Measurements from ENCODE around the gene ASB5.
"Not testable (repeated sequence)": the region's sequence is repeated elsewhere in the genome, so short reads cannot be mapped to it uniquely, and the experiment has no call there.

Gene ASB5

GRCh38 chr4:176268963-176269362 lies at the start of gene ASB5:
Gene ASB5 (minus strand): TSS chr4:176269222. CDS start chr4:176269108, 114 bp downstream.
- DNase-seq = no peak

GRCh38 chr4:176313596-176314336 lies 44.7 kb upstream of the ASB5 start:
- DNase-seq = no peak

- DNase-seq = no peak
Measured at GRCh38 chr4:176309772-176310171, 40.8 kb upstream of the ASB5 start.

- no peak for DNase-seq
Measured at GRCh38 chr4:176309046-176309445, 40.0 kb upstream of the ASB5 start.

- no peak for DNase-seq
Measured at GRCh38 chr4:176308441-176308840, 39.4 kb upstream of the ASB5 start.

GRCh38 chr4:176307666-176307930 lies 38.6 kb upstream of the ASB5 start:
- no peak for DNase-seq

- DNase-seq = no peak
Measured at GRCh38 chr4:176306837-176307665, 38.0 kb upstream of the ASB5 start.

GRCh38 chr4:176303938-176304337 lies 34.9 kb upstream of the ASB5 start:
- no peak for DNase-seq

- DNase-seq = no peak
Measured at GRCh38 chr4:176302283-176303275, 33.6 kb upstream of the ASB5 start.

GRCh38 chr4:176300565-176300964 lies 31.5 kb upstream of the ASB5 start:
- no peak for DNase-seq

- DNase-seq = no peak
Measured at GRCh38 chr4:176300036-176300435, 31.0 kb upstream of the ASB5 start.

- no peak for DNase-seq
Measured at GRCh38 chr4:176298664-176299063, 29.6 kb upstream of the ASB5 start.

GRCh38 chr4:176295907-176296306 lies 26.9 kb upstream of the ASB5 start:
- DNase-seq = not testable (repeated sequence)

GRCh38 chr4:176293660-176294059 lies 24.6 kb upstream of the ASB5 start:
- no peak for DNase-seq

GRCh38 chr4:176292920-176293319 lies 23.9 kb upstream of the ASB5 start:
- DNase-seq = no peak

- DNase-seq = no peak
Measured at GRCh38 chr4:176291748-176292147, 22.7 kb upstream of the ASB5 start.

GRCh38 chr4:176290520-176290919 lies 21.5 kb upstream of the ASB5 start:
- no peak for DNase-seq

GRCh38 chr4:176289561-176289960 lies 20.5 kb upstream of the ASB5 start:
- DNase-seq = no peak

GRCh38 chr4:176288020-176288419 lies 19.0 kb upstream of the ASB5 start:
- DNase-seq = no peak

GRCh38 chr4:176287546-176287945 lies 18.5 kb upstream of the ASB5 start:
- DNase-seq = no peak

- no peak for DNase-seq
Measured at GRCh38 chr4:176286728-176287127, 17.7 kb upstream of the ASB5 start.

GRCh38 chr4:176279560-176279959 lies 10.5 kb upstream of the ASB5 start:
- DNase-seq = not testable (repeated sequence)

All from stimulated activated CD4-positive, alpha-beta T cell treated with anti-CD3 and anti-CD28 coated beads, Interleukin-4, amount 100 ng/mL, for 24 hours (primary cell).